Activated CD4-positive, alpha-beta memory T cell treated with anti-CD3 and anti-CD28 coated beads for 36 hours (primary cell): ENCODE data around the gene FAM181A. TPM values are rescaled to one million over a fixed set of nuclear protein-coding genes. Genes with fewer than 3 reads are reported as not detected.

Source experiments
- CTCF ChIA-PET: fragments of 350-600 bp; sonication (Branson Sonifier 250); formaldehyde crosslinking; loops from one replicate; lab custom pipeline; 2021; ENCODE audit warnings: antibody characterized with exemption, inconsistent platforms; lab: Charles Lee
- POLR2A ChIA-PET: fragments of 350-600 bp; sonication (Branson Sonifier 250); formaldehyde crosslinking; loops from one replicate; lab custom pipeline; 2021; ENCODE audit warnings: antibody characterized with exemption; lab: Charles Lee
- DNase-seq: peaks from one replicate; pipeline ENCODE4 v3.0.0-alpha.2; 2020
- H3K27ac Mint-ChIP-seq: one replicate; pipeline ENCODE4 v1.8.0; 2021; ENCODE audit warnings: mixed read lengths
- H3K27me3 Mint-ChIP-seq: one replicate; pipeline ENCODE4 v1.8.0; 2021; ENCODE audit warnings: mixed read lengths
- H3K36me3 Mint-ChIP-seq: one replicate; pipeline ENCODE4 v1.8.0; 2021; ENCODE audit warnings: mixed read lengths
- H3K4me1 Mint-ChIP-seq: one replicate; pipeline ENCODE4 v1.8.0; 2021; ENCODE audit warnings: low read depth, mixed read lengths
- H3K4me3 Mint-ChIP-seq: one replicate; pipeline ENCODE4 v1.8.0; 2021; ENCODE audit warnings: mild to moderate bottlenecking, mixed read lengths
- H3K9me3 Mint-ChIP-seq: one replicate; pipeline ENCODE4 v1.8.0; 2021; ENCODE audit warnings: mixed read lengths
- intact Hi-C: fragments of 100-400 bp; cut with micrococcal nuclease; formaldehyde crosslinking; loops from one replicate; pipeline ENCODE4 v1.15.1; 2023
- total RNA-seq, 2 experiments: library from RNA; stranded (reverse); gene quantifications; one replicate each; pipeline ENCODE4 v1.2.3, GENCODE V29; 2021

Gene FAM181A
- total RNA-seq, 2 experiments from 2014 or later = not detected

DNA sequence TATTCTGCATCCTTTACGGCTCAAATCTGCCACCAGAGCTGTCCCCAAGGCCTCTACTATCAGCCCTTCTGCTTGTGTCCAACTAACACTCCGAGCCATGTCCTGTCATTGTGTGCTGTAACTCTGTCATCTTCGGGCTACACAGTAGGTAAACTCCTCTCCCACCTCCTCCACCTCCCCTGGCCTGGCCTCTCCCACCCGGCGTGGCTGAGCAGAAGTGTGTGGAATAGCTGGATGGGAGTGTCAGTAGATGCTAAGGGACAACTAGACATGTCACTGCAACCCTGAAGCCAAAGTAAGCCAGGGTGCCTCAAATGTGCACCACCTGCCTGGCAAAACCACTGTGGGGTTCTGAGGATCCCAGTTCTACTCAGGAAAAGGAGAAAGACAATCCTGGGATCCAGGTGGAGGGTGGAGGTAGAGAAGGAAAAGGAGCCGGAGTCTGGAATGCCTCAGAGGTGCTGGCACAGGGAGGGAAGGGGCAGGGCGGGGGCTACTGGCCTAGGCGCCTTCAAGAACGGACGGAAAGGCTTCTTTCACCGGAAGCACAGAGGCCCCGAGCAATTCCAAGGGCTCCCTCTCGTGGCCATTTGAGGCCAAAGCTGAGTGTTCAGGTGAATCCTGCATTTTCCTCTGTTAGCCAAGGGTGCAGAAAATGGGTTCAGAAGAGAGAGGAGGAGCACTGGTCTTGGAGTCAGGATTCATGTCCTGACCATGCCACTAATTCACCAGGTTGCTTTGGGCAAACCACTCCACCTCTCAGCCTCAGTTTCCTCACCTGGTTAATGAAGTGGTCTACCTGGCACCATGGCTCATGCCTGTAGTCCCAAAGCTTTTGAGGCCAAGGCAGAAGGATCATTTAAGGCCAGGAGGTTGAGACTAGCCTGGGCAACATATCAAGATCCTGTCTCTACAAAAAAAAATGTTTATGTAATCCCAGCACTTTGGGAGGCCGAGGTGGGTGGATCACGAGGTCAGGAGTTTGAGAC lies 20.5 kb upstream of the FAM181A start:
- Mint-ChIP-seq H3K36me3 (no peaks in the 10 kb centered on the region), H3K27me3 (peaks cover 12% of the 10 kb centered on the region), H3K9me3 (no peaks in the 10 kb centered on the region), H3K4me3 (no peak overlapping the region), H3K4me1 (no peaks in the 10 kb centered on the region), H3K27ac (no peak overlapping the region)
- peak; percentile 82 for DNase-seq
- POLR2A ChIA-PET = no interaction called here
- CTCF ChIA-PET = interaction anchor here (0.6 to 3.8 kb wide), 12 partner anchors 9 to 323 kb away, joined by 3 to 27 read pairs (median 3); no protein-coding TSS in a partner anchor
- intact Hi-C loops = loop anchor here (1.0 kb wide), 1 partner anchor 251 kb away; no protein-coding TSS in a partner anchor

DNA sequence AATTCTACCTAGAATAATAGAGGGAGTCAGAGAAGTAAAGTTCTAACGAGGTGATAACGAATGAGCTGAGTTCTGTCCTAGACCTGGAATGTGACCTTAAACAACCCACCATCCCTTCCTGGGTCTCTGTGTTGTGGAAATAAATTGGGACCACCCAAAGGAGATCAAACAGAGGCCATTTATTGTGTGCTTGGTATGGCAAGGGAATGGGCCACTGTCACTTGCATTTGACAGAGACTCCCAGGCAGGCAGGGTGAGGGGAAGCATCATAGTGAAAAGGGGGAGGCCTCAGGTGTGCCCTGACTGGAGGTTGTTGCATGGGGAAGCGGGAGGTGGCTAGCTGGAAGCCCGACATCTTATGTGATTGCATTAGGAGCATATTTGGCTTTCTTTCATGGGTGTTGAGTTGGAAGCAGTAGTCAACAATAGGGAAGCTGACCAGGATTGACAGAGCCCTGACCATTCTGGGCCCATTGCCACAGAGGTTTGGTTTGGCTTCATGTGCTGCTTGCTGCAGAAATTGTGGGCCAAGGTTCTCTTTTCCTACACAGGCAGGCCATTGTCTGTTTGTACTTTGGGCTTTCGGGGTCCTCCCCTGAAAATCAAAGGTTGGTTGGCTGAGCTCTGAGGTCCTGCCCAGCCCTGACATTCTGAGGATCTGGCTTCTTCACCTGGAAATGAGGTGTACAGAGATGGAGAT lies 17.6 kb upstream of the FAM181A start:
- POLR2A ChIA-PET = no interaction called here
- Mint-ChIP-seq H3K9me3 (peaks cover 9% of the 10 kb centered on the region), H3K4me3 (no peak overlapping the region), H3K27me3 (no peaks in the 10 kb centered on the region), H3K4me1 (peaks cover 3% of the 10 kb centered on the region), H3K27ac (no peak overlapping the region), H3K36me3 (peaks cover 1% of the 10 kb centered on the region)
- intact Hi-C loops = loop anchor here (5.0 kb wide), 1 partner anchor 102 kb away; no protein-coding TSS in a partner anchor
- CTCF ChIA-PET = interaction anchor here (0.6 to 1.7 kb wide), 5 partner anchors 17 to 313 kb away, joined by 3 to 10 read pairs (median 4); no protein-coding TSS in a partner anchor
- no peak for DNase-seq

DNA sequence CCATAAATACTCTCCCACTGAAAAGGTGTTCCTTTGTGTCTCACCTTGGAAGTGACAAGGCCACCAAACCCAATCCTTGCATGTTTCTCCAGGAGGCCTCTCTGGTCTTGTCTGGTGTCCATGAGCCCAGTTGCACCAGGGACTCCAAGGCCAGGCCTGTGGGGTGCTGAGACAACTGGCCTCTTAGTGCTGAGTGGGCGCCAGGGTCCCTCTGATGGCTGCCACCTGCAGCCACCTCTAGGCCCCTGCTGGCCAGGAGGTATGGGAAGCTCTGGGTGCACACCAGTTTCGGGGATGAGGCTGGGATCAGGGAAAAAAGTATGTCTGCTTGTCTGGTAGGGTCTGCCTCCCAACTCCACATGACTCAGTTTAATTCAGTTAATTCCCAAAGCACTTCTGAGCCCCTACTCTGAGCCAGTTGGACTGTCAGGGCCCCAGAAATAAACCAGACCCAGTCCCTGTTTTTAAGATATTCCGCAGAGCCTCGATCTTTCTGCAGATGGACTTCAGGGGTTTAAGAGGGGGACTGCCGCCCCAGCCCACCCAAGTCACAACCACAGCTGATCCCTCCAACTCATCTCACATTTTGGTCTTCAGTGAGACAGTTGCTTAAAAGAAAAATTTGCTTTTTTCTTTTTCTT lies 15.0 kb upstream of the FAM181A start:
- intact Hi-C loops = loop anchor here (5.0 kb wide), 1 partner anchor 105 kb away; no protein-coding TSS in a partner anchor
- Mint-ChIP-seq H3K27me3 (no peaks in the 10 kb centered on the region), H3K36me3 (peaks cover 1% of the 10 kb centered on the region), H3K9me3 (peaks cover 9% of the 10 kb centered on the region), H3K4me1 (peaks cover 3% of the 10 kb centered on the region), H3K4me3 (no peak overlapping the region), H3K27ac (no peak overlapping the region)
- CTCF ChIA-PET = interaction anchor here (1.0 kb wide), 1 partner anchor 28 kb away, joined by 3 read pairs; no protein-coding TSS in a partner anchor
- DNase-seq = no peak
- POLR2A ChIA-PET = no interaction called here

DNA sequence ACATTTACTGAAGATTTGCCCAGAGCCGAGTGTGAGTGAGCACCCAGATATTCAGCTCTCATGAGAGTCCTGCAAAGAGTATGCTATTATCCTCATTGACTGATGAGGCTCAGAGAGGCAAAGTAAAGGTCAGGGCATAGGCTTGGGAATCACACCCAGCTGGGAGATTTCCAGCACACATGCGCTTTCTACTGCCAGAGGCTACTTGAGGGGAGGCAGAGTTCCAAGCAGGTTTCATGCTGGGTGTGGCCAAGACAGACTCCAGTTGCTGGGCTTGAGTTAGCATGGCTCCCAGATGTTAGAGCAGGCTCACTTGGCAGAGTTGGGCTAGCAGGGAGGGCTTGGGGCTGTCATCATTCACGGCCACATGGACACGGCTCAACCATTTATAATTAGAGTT lies 14.4 kb upstream of the FAM181A start:
- no peaks in the 10 kb centered on the region for H3K27me3 Mint-ChIP-seq
- intact Hi-C loops = loop anchor here (5.0 kb wide), 1 partner anchor 105 kb away; no protein-coding TSS in a partner anchor
- POLR2A ChIA-PET = no interaction called here
- H3K4me1 Mint-ChIP-seq = peaks cover 3% of the 10 kb centered on the region
- H3K9me3 Mint-ChIP-seq = peaks cover 9% of the 10 kb centered on the region
- no peak overlapping the region for H3K27ac Mint-ChIP-seq
- peaks cover 1% of the 10 kb centered on the region for H3K36me3 Mint-ChIP-seq
- CTCF ChIA-PET = no interaction called here
- no peak overlapping the region for H3K4me3 Mint-ChIP-seq
- no peak for DNase-seq

DNA sequence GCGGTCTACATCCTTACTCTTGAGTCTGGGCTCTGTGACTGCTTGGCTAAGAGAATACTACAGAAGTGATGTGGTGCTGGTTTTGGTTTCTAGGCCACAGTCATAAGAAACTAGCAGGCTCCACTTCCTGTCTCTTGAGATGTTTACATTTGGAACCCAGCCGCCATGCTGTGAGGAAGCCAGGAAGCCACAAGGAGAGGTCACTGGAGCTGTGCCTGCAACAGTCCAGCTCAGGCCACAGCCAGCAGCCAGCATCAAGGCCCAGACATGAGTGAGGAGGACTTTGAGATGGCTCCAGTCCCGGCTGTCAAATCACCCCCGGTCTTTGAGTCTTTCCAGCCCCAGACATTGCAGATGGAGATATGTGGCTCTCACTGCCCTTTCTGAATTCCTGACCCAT lies 12.9 kb upstream of the FAM181A start:
- H3K27ac Mint-ChIP-seq = no peak overlapping the region
- H3K9me3 Mint-ChIP-seq = peaks cover 9% of the 10 kb centered on the region
- H3K4me1 Mint-ChIP-seq = peaks cover 3% of the 10 kb centered on the region
- intact Hi-C loops = loop anchor here (5.0 kb wide), 1 partner anchor 107 kb away; no protein-coding TSS in a partner anchor
- no peak overlapping the region for H3K4me3 Mint-ChIP-seq
- H3K27me3 Mint-ChIP-seq = no peaks in the 10 kb centered on the region
- peaks cover 1% of the 10 kb centered on the region for H3K36me3 Mint-ChIP-seq
- ChIA-PET POLR2A (no interaction called here), CTCF (interaction anchor here (2.4 kb wide), 1 partner anchor 8 kb away, joined by 10 read pairs; no protein-coding TSS in a partner anchor)
- peak; percentile 44 for DNase-seq

DNA sequence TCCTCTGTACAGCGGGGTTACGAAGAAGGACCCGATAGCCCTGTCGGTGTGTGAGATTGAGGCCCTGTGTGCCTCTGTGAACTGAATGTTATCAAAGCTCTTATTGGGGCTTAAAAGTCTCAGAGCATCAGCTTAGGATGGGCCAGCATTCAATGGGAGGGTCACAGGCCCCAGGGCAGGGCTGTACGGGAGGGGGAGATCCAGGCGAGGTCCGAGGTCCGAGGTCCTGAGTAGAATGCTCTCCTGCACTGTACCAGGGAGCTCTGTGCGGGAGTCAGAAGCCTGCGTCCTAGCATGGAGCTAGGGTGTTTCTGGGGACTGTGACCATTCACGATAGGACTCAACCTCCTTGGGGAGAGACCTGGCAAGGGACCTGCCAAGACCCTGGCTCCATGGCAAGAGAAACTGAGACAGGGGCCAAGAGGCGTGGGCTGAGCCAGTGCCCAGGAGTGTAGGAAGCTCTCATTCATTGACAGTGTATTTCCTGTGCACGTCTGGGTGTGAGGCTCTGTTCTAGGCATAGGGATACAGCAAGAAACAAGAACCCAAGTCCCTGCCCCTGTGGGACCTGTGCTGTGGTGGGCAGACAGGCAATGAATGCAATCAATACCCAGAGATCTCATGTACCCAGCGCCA lies 12.0 kb upstream of the FAM181A start:
- Mint-ChIP-seq H3K9me3 (peaks cover 13% of the 10 kb centered on the region), H3K4me3 (no peak overlapping the region), H3K27me3 (no peaks in the 10 kb centered on the region), H3K4me1 (peaks cover 3% of the 10 kb centered on the region), H3K27ac (no peak overlapping the region), H3K36me3 (peaks cover 1% of the 10 kb centered on the region)
- CTCF ChIA-PET = interaction anchor here (2.4 kb wide), 1 partner anchor 8 kb away, joined by 10 read pairs; no protein-coding TSS in a partner anchor
- intact Hi-C loops = no loop called here
- no peak for DNase-seq
- POLR2A ChIA-PET = no interaction called here

DNA sequence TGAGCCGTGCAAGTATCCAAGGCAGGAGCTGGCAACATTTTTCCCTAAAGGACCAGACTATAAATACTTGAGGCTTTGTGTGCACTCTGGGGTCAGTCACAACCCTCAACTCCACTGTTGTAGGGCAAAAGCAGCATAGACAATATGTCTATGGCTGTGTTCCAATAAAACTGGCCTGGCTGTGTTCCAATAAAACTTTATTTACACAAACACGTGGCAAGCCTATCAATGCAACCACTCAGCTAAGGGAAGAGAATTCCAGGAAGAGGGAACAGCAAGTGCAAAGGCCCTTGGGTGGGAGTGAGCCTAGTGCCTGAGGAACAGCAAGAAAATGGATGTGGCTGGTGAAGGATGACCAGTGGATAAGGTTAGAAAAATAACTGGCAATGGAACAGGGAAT lies 11.3 kb upstream of the FAM181A start:
- no peak for DNase-seq
- Mint-ChIP-seq H3K4me1 (peaks cover 3% of the 10 kb centered on the region), H3K27me3 (no peaks in the 10 kb centered on the region), H3K9me3 (peaks cover 13% of the 10 kb centered on the region), H3K4me3 (no peak overlapping the region), H3K27ac (no peak overlapping the region), H3K36me3 (peaks cover 1% of the 10 kb centered on the region)
- ChIA-PET POLR2A (no interaction called here), CTCF (interaction anchor here (2.4 kb wide), 1 partner anchor 9 kb away, joined by 10 read pairs; no protein-coding TSS in a partner anchor)
- intact Hi-C loops = no loop called here

DNA sequence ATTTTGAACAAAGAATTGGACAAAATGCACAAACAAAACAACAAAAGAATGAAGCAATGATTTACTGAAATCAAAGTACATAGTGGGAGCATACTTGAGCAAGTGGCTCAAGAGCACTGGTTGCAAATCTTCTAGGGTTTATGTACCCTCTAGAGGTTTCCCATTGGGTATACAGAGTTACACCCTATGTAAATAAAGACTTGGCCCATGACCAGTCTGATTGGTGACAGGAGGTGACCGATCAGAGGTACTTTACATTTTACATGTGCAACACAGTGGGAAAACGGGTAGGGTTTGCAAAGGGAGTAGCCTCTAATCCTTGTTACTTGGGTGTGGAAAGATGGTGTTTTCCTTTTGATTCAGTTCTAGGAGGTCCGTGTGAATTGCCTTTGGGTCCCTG lies 10.6 kb upstream of the FAM181A start:
- Mint-ChIP-seq H3K36me3 (peaks cover 1% of the 10 kb centered on the region), H3K27ac (no peak overlapping the region), H3K4me1 (peaks cover 3% of the 10 kb centered on the region), H3K27me3 (no peaks in the 10 kb centered on the region), H3K9me3 (peaks cover 13% of the 10 kb centered on the region), H3K4me3 (no peak overlapping the region)
- ChIA-PET CTCF (interaction anchor here (2.4 kb wide), 1 partner anchor 10 kb away, joined by 10 read pairs; no protein-coding TSS in a partner anchor), POLR2A (no interaction called here)
- intact Hi-C loops = no loop called here
- DNase-seq = no peak

DNA sequence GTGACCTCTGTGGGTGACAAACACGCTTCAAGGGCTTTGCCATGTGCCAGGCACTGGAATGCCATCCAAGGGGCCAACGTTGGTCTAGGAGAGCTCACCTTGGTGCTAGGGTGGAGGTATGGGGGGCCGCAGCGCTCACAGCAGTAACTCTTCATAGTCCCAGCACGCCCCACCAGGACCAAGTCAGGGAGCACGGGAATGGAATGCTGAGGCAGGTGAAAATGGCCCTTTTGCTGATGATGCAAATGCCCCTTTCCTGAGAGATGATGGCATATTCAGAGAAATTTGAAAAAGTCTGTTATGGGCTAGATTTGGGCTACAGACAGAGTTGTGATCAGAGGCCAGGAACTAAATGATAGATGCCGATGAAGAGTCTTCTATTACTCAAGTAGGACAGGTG lies 10.0 kb upstream of the FAM181A start:
- no peak overlapping the region for H3K4me3 Mint-ChIP-seq
- peaks cover 1% of the 10 kb centered on the region for H3K36me3 Mint-ChIP-seq
- peaks cover 3% of the 10 kb centered on the region for H3K4me1 Mint-ChIP-seq
- no peaks in the 10 kb centered on the region for H3K27me3 Mint-ChIP-seq
- H3K9me3 Mint-ChIP-seq = peaks cover 13% of the 10 kb centered on the region
- H3K27ac Mint-ChIP-seq = no peak overlapping the region
- ChIA-PET POLR2A (no interaction called here), CTCF (no interaction called here)
- intact Hi-C loops = no loop called here
- DNase-seq = no peak

DNA sequence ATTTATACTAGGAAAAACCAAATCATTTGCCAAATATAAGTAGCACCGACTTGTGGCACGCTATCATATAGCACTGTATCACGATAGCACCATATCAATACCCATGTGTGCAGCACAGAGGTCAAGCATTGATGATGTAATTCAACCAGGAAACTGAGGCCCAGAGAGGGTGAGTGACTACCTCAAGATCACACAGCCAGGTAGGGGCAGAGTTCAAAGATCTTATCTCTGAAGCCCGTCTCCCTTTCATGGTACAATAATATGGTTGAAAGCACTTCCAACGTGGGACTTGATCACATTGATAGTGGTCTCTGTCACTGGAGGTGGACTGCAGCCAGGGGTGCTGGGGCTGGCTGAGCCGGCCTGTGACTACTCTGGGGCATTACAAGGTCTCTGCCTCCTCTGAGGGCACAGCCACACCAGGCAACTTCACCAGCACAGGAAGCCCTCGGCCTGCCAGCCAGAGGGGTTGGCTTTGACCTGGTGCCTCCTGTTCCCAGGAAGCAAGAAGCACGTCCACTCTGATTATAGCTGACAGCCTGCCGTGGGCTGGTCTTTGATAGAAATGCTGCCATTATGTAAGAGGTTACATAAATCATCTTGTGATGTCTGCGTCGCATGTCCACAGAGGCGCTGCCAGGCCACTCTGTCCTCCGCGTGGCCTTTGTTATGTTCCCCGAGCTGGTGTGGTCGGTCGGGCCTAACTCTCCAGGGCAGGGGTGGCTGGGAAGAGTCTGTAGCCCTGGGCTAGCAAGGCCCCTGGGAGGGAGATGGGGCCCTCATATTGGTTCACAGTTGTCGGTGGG lies 5.9 kb upstream of the FAM181A start:
- CTCF ChIA-PET = no interaction called here
- DNase-seq = no peak
- H3K4me3 Mint-ChIP-seq = no peak overlapping the region
- no peaks in the 10 kb centered on the region for H3K36me3 Mint-ChIP-seq
- H3K27me3 Mint-ChIP-seq = no peaks in the 10 kb centered on the region
- intact Hi-C loops = no loop called here
- H3K4me1 Mint-ChIP-seq = no peaks in the 10 kb centered on the region
- POLR2A ChIA-PET = no interaction called here
- no peak overlapping the region for H3K27ac Mint-ChIP-seq
- H3K9me3 Mint-ChIP-seq = peaks cover 4% of the 10 kb centered on the region
